GM19023 (cell line): ENCODE measurements around the gene PHF21B.
"Not testable (repeated sequence)": the region's sequence is repeated elsewhere in the genome, so short reads cannot be mapped to it uniquely, and the experiment has no call there.

Experiments used
- ATAC-seq: cut with Tn5 transposase; IDR thresholded peaks from one replicate; pipeline ENCODE4 v1.9.1; 2021; ENCODE audit warnings: mild to moderate bottlenecking, moderate library complexity; ENCODE audit not compliant: unreplicated experiment

The PHF21B gene

GRCh38 chr22:45009606-45010531 is at the start of gene PHF21B:
PHF21B (minus strand) TSS chr22:45010005; CDS start chr22:45009549, 456 bp downstream.
- ATAC-seq: no peak

GRCh38 chr22:45059296-45059695 is 49.5 kb upstream of the PHF21B start:
- ATAC-seq: no peak

DNA sequence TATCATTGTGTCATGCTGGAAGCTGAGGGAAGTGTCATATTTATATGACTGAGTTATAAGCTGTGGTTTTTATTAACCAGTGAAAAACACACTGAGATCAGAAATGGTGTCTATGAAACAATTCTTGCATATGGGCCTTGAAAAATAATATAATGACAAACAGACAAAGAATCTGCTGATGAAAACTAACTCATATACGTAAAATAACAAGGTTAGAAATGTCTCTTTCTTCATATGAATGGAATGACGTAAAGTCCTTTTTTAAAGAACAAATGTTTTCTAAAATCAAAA is 48.8 kb upstream of the PHF21B start:
- no peak for ATAC-seq

GRCh38 chr22:45055936-45056335 is 46.1 kb upstream of the PHF21B start:
- no peak for ATAC-seq

GRCh38 chr22:45053571-45053970 is 43.8 kb upstream of the PHF21B start:
- no peak for ATAC-seq

DNA sequence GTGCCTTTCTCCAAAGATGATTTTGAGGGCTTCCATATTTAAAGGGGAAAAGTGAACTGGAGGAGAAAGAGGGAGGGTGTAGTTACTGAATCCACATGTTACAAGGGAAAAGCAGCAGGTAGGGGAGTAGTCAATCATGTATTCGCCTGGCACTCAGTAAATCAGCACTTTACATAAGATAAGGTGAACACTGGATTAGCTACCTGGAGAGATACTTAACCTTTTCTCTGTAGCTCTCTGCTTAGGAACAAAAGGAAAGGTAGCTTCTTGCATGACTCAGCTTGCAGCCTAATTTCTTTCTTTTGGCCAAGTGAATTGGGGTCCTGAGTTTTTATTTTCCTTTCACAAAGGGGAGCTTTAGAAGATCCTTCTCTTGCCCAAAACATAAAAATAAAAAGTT is 43.3 kb upstream of the PHF21B start:
- ATAC-seq: no peak

DNA sequence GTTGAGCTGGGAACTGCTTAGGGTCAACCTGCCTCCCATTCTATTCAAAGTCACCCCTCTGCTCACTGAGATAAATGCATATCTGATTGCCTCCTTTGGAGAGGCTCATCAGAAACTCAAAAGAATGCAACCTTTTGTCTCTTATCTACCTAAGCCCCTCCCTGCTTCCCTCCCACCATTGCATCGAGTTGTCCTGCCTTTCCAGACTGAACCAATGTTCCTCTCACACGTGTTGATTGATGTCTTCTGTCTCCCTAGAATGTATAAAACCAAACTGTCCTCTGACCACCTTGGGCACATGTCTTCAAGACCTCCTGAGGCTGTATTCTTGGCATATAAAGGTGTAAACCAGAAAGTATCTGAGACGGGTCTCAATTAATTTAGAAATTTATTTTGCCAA is 42.9 kb upstream of the PHF21B start:
- ATAC-seq: not testable (repeated sequence)

- no peak for ATAC-seq
Observed at GRCh38 chr22:45051946-45052345, 42.1 kb upstream of the PHF21B start.

DNA sequence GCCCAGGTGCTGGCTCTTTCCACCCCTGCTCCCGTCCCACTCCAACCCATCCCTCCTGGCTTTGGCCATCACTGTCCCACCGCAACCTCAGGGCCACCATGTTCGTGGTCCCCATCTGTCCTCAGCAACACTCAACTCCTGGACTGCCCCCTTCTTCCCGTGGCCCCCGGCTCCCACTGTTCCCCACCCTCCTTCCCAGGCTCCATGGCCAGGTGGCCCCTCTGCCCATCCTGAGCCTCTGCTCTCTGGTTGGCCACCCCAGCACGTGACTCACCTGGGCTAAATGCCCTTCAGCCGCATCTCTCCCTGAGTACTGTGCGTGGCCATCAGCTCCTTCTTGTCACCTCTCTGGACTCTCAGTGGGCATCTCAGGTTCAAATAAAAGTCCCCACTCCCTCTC is 41.6 kb upstream of the PHF21B start:
- ATAC-seq: no peak

- ATAC-seq: no peak
Observed at GRCh38 chr22:45047260-45047659, 37.5 kb upstream of the PHF21B start.

GRCh38 chr22:45045208-45045607 is 35.4 kb upstream of the PHF21B start:
- no peak for ATAC-seq

GRCh38 chr22:45042263-45042662 is 32.5 kb upstream of the PHF21B start:
- ATAC-seq: no peak

GRCh38 chr22:45039133-45039532 is 29.3 kb upstream of the PHF21B start:
- no peak for ATAC-seq

GRCh38 chr22:45036154-45036553 is 26.3 kb upstream of the PHF21B start:
- ATAC-seq: no peak

GRCh38 chr22:45034821-45035220 is 25.0 kb upstream of the PHF21B start:
- no peak for ATAC-seq

DNA sequence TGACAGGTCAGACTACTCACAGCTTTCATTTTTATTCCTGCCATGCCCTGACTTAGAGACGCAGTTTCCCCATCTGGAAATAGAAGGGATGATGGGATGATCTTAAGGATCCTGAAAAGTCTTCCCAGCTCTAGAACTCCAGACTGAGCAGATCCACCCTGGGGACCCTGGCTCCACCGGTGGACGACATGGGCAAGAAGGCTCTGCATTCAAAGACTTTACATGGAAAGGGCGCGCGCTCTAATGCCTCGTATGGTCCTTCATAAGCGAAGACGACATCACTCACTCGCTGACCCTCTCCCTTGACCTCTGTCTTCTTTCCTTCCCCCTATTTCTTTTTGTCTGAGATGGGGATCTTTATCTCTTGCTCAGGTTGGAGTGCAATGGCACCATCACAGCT is 24.4 kb upstream of the PHF21B start:
- no peak for ATAC-seq

- ATAC-seq: no peak
Observed at GRCh38 chr22:45033136-45033535, 23.3 kb upstream of the PHF21B start.

DNA sequence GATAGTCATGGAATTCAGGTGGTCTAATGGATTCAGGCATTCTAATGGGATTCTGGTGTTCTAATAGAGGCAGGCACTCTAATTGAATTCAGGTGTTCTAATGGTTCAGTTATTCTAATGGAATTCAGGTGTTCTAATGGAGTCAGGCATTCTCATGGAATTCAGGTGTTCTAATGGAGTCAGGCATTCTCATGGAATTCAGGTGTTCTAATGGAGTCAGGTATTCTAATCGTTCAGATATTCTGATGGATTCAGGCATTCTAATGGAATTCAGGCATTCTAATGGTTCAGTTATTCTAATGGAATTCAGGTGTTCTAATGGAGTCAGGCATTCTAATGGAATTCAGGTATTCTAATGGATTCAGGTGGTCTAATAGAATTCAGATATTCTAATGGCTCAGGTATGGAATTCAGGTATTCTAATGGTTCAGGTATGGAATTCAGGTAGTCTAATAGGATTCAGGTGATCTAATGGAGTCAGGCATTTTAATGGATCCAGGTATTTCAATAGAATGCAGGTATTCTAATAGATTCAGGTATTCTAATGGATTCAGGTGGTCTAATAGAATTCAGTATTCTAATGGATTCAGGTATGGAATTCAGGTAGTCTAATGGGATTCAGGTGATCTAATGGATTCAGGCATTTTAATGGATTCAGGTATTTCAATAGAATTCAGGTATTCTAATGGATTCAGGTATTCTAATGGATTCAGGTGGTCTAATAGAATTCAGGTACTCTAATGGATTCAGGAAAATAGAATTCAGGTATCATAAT is 22.0 kb upstream of the PHF21B start:
- ATAC-seq: no peak

GRCh38 chr22:45029501-45029900 is 19.7 kb upstream of the PHF21B start:
- ATAC-seq: no peak

DNA sequence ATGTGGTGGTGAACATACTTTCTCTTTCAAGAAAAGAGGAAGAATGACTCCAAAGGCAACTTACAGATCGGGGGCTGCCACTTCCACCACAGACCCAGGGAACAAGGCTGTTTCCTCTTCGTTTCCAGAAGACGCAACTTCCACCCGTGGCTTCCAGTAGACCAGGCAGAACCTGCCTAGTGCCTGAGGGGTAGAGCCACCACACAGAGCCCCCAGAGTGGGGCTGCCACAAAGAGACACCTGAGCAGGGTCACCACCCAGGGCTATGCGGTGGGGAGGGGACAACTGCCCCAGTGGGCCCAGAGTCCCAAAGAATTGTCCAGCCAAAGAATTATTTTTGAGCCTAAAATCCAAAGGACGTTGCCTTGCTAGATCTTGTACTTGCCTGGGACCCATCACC is 16.7 kb upstream of the PHF21B start:
- ATAC-seq: no peak

- ATAC-seq: no peak
Observed at GRCh38 chr22:45023431-45023830, 13.6 kb upstream of the PHF21B start.
